ENCODE data around the gene IFNAR2.
"Not testable (repeated sequence)": the region's sequence is repeated elsewhere in the genome, so short reads cannot be mapped to it uniquely, and the experiment has no call there.

IFNAR2 gene

DNA sequence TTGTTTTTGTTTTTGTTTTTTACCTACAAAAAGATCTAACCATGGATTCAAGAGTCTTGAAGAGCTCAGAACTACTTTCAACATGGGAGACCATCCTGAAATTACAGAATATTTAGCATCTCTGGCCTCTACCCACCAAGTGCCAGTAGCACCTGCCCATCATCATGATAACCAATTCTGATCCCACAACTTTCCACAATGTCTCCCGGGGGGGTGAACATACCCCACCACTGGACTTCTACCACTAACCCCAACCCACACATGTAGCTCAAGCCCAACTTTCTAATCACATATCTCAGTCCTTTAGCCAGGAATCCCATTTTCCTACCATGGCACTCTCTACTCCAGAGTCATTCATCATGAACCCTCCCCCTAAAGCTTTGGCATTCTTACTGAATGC, 15.7 kb upstream of the IFNAR2 start:
- DNase-seq (ENCODE audit: low read depth in 2 of 2) = no peak

DNA sequence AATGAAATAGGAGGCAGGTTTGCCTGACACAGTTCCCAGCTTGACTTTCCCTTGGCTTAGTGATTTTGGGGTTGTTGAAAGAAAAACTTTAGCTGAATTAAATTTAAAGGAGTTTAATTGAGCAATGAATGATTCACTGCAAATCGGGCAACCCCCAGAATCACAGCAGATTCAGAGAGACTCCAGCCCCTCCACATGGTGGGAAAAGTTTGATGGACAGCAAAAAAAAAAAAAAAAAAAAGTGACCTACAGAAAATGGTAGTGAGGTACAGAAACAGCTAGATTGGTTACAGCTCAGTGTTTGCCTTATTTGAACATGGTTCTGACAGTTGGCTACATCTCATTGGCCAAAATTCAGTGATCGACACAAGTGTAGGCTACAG, 12.6 kb upstream of the IFNAR2 start:
- no peak for DNase-seq (ENCODE audit: low read depth in 2 of 2)

DNA sequence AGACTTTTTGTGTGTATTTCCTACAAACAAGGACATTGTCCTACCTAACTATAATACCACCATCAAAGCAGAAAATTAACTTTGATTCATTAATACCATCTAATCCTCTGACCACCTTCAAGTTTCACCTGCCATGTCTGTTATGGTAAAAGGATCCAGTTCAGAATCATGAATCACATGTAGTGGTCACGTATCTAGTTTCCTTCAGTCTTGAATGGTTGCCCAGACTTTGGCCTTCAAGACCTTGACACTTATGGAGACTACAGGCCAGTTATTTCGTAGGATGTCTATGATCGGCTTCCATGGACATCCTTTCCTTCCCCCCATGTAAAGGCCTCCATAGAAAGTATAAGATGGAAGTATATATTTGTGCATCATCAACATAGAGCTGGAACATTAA, 10.4 kb upstream of the IFNAR2 start:
- DNase-seq (ENCODE audit: low read depth in 2 of 2) = no peak

DNA sequence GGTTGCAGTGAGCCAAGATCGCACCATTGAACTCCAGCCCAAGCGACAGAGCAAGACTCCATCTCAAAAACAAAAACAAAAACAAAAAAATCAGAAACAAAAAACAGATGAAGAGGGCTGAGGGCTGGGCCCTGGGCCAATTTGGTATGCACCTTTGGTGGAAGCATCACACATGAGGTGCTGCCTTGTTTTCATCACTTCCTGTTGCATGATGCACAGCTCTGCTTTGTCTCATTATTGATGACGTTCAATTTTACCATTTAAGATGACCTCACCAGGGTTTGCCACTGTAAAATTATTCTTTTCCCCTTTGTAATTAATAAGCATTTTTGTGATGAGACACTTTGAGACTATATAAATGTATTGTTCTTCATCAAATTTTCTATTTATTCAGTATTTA, 9.8 kb upstream of the IFNAR2 start:
- no peak for DNase-seq (ENCODE audit: low read depth in 2 of 2)

DNA sequence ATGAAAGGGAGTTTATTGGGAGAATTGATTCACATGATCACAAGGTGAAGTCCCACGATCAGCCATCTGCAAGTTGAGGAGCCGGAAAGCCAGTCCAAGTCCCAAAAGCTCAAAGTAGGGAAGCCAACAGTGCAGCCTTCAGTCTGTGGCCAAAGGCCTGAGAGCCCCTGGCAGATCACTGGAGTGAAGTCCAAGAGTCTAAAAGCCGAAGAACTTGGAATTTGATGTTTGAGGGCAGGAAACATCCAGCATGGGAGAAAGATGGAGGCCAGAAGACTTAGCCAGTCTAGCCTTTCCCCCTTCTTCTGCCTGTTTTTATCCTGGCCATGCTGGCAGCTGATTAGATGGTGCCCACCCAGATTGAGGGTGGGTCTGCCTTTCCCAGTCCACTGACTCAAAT, 4.4 kb upstream of the IFNAR2 start:
- DNase-seq (ENCODE audit: low read depth in 2 of 2) = not testable (repeated sequence)

DNA sequence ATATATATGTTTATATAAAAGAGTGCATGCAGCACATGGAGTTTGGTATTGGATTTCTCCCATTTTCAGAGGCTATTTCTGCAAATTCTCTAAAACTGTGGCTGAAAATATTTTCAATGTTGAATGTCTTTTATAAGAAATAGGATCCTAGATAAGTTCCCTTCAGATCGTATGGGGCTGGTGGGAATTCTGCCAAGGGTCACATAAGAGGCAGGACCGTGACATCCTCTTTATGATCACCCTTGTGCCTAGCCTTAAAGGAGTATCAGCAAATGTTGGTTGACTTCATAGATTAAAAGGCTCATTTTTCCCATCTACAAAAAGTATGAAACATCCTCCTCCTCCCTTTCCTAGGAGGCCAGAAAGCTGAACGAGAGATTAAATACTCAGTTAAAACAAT, 1.3 kb upstream of the IFNAR2 start:
- no peak for DNase-seq (ENCODE audit: low read depth in 2 of 2)

DNA sequence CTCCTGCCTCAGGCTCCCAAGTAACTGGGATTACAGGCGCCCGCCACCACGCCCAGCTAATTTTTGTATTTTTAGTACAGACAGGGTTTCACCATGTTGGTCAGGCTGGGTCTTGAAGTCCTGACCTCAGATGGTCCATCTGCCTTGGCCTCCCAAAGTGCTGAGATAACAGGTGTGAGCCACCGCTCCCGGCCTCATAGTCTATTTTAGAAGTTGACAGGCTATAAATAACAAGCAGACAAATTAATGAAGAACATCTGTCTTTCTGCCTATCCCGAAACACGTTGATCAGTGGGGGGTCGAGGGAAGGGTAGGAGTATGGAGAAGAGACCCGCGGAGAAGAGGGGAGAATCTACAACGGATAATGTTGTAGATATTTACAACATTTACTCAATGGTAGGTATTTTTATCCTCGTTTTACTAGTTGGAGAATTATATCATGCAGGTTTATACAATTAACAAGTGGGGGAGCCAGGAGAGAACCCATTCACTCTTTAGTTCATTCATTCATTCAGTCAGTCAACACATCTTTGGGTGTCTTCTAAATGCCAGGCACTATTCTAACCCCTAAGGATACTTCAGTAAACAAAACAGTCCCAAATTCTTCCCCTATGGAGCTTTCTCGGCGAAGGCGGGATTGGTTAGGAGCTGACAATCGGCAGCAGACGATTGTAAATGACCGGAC, 497 bp upstream of the IFNAR2 start:
- DNase-seq (ENCODE audit: low read depth in 2 of 2) = no peak

DNA sequence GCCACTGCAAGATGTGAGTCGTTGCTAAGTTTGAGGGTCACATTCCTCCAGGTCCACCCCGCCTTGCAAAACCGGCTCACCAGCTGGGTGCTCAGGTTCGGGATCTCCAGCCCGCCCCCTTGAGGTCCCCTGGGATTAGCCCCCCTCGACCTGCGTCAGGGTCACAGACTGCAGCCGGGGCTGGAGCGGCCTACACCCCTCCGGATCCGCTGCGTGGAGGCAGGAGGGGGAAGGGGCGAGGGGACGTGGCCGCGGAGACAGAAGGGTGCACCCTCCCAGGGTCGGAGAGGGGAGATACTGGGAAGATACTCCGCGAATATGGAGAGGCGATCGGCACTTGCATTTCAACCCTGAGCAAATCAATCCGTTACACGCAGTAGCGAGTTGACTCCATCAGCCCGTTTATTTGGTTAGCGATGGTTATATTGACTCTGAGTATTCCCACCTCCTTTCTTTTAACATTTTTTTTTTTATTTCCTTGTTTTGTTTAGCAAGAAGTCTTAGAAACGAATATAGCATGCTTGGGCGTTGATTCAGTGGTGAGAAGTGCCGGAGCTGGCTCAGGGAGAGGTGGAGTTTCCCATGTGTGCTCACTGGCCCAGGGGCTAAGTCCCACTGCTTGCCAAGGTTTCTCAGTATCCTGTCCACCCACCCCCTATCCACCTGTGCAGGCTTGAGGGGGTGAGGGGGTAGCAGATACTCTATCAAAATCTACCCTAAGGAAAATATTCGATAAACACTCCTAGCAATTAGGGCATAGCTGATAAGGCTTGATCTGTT, 997 bp downstream of the IFNAR2 start:
- no peak for DNase-seq (ENCODE audit: low read depth in 2 of 2)

DNA sequence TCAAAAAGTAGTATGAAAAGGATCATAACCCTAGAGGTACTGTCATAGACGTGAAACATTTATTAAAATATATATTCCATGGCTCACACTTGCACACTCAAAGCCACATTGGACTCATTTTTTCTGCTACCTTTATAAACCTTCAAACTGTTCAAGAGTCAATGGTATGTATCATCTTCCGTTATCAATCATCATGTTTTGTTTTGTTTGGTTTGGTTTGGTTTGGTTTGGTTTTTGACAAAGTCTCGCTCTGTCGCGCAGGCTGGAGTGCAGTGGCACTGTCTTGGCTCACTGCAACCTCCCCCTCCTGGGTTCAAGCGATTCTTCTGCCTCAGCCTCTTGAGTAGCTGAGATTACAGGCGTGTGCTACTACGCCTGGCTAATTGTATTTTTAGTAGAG, 1.8 kb downstream of the IFNAR2 start:
- peak; percentile 49 to 50 for DNase-seq (ENCODE audit: low read depth in 2 of 2)

DNA sequence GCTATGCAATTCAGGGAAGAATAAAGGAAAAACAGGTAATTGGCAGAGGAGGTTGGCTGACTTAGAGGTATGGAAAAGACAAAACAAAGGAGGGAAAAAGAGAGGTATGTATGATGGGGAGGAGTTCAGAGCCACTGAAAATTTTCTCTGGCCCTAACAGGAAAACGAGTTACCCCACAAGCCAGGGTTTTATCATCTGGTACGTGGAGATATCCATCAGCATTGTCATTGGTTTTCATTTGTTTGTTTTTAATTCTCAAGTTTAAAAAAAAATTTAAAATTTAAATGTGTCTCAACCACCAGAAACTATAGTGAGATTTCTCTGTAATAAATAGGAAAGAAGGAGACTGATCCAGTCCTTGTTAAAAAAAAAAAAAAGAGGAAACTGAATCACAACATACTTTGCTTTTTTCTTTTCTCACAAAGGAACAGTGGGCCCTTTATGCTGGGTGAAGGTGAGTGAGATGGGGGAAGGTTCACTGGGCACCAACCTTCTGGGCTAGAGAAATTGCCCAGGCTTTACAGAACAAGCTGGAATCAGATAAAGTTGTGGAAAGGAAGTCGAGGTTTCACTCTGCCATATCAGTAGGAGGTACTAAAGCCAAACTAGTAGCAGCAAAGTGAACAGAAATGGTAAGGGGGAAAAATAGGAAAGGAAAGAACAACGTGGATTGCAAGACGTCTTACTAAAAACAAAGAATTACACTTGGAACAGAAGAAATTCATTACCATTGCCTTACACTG, 2.7 kb downstream of the IFNAR2 start:
- DNase-seq (ENCODE audit: low read depth in 2 of 2) = no peak

DNA sequence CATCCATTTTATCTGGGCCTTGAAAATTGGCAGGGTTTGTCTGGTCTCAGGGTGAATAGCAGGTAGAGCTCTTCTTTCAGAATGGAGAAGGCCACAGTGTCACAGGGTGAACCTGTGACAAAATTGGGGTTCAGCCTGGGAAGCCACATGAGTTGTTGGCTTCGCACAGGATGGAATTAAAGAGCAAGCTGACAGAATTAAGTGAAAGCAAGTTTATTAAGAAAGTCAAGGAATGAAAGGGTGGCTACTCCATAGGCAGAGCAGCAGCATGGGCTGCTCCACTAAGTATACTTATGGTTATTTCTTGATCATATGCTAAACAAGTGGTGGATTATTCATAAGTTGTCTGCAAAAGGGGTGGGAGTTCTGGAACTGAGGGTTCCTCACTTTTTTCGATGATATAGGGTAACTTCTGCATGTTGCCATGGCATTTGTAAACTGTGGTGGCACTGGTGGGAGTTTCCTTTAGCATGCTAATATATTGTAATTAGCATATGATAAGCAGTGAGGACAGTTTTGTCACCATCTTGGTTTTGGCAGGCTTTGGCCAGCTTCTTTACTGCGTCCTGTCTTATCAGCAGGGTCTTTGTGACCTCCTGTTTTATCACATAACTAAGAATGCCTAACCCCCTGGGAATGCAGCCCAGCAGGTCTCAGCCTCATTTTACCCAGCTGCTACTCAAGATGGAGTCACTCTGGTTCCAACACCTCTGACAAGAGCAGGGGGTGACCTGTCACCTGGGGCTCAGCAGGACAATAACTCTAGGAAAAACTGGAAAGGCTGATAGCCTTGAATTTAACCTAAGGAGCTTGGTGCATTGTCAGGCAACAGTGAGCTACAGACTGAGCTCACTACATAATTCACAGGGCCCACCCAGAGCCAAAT, 5.1 kb downstream of the IFNAR2 start:
- DNase-seq (ENCODE audit: low read depth in 2 of 2) = no peak

DNA sequence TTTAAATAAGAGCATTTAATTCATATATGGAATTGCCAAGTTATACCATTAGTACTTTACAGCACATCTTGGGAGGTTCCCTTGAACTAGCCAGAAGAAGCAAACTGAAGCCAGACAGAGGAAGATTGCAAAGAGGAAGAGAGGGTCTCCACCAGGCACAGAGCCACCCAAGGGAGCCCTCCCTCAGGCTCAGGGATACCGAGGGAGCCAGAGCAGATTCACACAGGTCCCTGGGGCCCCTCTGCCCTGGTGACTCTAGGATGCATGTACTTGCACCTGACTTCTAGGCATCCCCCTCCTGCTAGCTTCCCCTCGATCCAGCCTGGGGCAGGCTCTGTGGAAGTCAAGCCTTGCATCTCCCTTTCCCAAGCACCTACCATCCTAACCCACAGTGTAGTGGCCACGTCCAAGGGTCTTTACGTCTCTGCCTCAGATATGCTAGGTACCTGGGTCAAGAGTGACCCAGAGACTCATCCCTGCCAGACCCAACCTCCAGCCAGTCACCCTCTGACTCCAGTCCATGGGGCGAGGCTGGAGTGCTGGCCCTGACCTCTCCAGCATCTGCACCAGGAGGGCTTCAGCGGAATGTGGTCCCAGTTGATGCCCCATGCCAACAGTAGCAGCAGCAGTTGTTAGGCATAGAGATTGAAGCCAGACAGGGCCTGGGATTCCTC, 6.4 kb downstream of the IFNAR2 start:
- DNase-seq (ENCODE audit: low read depth in 2 of 2) = no peak

DNA sequence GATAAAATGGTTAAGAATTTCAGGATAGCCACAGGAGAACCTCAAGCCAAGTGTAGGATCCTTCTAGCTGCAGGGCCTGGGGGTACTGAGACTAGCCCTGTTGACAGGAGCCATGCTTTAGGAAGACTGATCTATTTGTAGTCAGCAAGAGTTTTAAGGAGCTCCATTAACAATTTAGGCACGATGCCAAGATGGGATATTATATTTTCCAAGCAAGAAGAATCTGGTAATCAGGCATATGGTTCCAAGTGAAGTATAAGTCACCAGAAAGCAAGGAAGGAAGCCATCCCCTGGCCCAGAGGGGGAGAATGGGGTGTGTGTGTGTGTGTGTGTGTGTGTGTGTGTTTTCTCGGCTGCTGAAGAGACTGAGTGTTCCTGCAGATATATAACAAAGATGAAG, 7.0 kb downstream of the IFNAR2 start:
- no peak for DNase-seq (ENCODE audit: low read depth in 2 of 2)

DNA sequence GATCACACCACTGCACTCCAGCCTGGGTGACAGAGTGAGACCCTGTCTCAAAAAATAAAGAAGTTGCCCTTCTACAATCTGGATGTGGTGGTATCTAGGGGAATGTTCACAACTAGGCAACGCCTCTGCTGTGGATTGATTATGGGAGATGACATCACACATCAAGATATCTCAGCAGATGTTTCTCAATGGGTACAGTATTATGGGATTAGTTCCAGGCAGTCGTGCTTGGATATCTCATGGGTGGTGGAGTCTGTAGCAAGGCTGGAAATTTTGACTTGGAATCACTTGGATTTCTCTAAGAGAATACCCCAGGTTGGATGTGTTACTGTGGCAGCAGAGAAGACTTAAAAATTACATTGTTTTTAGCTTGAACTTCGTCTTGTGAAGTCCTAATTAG, 7.7 kb downstream of the IFNAR2 start:
- DNase-seq (ENCODE audit: low read depth in 2 of 2) = no peak

DNA sequence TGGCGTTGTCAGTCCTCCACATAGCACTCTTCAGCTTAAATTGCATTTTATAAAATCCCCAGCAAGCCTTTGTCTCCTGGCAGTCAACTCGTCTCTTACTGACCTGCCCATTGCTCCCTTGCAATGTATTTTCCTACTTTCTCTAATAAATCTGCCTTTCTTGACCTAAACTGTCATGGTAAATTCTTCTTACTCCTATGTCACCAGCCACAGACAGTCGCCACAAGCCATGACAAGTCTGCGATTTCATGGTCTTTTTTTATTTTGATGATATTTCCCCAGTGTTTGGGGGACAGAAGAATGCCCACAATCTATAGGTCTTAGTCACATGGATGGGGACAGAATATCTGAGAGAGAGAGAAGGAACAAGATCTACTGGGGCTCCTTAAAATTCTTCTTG, 8.4 kb downstream of the IFNAR2 start:
- no peak for DNase-seq (ENCODE audit: low read depth in 2 of 2)

DNA sequence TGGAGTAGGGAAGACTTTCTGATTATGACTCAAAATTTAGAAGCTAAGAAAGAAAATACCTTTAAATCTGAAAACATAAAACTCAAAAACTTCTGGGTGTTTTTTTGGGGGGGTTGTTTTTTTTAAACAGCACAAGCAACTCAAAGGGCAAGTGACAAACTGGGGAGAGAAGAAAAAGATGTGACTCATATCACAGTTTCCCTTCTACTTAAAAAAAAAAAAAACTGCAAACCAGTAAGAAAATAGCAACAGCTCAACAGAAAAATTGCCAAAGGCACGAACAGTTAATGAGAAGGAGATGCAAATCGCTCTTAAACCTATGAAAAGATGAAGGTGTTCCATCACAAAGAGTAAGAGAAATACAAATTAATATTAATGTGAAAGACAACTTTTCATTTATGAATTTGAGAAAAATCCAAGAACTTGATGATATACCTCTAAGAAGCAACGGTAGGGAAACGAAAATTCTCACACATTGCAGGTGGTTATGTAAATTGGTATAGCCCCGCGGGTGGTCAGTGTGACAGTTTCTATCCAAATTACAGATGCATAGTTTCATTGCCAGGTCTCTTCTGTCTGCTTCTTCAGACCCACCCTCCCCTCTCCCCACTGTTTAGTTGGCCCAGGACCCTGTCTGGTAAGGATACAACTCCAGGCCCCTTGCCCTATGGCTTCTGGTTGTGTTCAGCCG, 9.0 kb downstream of the IFNAR2 start:
- no peak for DNase-seq (ENCODE audit: low read depth in 2 of 2)

DNA sequence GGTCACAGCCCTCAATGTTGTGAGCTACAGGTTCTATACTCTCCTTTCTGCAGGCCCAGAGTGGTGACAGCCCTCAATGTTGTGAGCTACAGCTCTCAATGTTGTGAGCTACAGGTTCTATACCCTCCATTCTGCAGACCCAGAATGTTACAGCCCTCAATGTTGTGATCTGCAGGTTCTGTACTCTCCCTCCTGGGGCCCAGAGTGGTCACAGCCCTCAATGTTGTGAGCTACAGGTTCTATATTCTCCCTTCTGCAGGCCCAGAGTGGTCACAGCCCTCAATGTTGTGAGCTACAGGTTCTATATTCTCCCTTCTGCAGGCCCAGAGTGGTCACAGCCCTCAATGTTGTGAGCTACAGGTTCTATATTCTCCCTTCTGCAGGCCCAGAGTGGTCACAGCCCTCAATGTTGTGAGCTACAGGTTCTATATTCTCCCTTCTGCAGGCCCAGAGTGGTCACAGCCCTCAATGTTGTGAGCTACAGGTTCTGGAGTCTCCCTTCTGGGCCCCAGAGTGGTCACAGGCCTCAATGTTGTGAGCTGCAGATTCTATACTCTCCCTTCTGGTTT, 9.9 kb downstream of the IFNAR2 start:
- DNase-seq (ENCODE audit: low read depth in 2 of 2) = not testable (repeated sequence)

DNA sequence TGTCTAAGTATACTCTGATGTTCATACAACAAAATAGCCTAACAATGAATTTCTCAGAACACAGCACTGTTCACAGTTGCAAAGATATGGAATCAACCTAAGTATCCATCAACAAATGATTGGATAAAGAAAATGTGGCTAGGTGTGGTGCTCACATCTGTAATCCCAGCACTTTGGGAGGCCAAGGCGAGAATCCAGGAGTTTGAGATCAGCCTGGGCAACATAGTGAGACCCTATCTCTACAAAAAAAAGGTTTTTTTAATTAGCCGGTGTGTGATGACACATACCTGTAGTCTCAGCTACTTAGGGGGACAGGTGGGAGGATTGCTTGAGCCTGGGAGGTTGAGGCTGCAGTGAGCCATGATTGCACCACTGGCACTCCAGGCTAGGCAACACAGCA, 10.7 kb downstream of the IFNAR2 start:
- no peak for DNase-seq (ENCODE audit: low read depth in 2 of 2)

DNA sequence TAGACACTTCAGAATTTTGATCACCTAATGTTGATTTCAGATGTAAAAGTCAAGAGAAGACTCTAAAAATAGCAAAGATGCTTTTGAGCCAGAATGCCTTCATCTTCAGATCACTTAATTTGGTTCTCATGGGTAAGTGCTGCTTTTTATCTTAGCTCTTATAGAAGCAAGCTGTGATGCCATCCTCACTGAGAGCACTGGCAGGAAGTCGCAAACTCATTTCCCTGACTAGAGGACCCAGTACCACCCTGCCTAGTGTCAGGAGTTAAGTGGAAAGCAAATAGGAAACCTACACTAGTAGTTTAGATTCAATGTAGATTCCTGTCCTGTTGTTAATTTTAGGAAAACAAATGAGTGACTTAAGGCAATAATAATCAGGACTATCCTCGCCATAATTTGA, 12.1 kb downstream of the IFNAR2 start:
- DNase-seq (ENCODE audit: low read depth in 2 of 2) = no peak

DNA sequence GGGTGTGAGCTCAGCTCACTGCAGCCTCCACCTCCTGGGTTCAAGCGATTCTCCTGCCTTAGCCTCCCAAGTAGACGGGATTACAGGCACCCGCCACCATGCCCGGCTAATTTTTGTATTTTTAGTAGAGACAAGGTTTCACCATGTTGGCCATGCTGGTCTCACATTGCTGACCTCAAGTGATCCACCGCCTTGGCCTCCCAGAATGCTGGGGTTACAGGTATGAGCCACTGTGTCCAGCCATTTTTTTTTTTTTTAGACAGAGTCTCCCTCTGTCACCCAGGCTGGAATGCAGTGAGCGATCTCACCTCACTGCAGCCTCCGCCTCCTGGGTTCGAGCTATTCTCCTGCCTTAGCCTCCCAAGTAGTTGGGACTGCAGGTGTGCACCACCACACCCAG, 13.1 kb downstream of the IFNAR2 start:
- not testable (repeated sequence) for DNase-seq (ENCODE audit: low read depth in 2 of 2)
